GM18519 (cell line): ENCODE data around the gene PIAS1.
"Not testable (repeated sequence)": the region's sequence is repeated elsewhere in the genome, so short reads cannot be mapped to it uniquely, and the experiment has no call there.

Experiments used
- ATAC-seq: cut with Tn5 transposase; IDR thresholded peaks from one replicate; pipeline ENCODE4 v1.9.1; 2021; ENCODE audit warnings: mild to moderate bottlenecking, moderate library complexity; ENCODE audit not compliant: unreplicated experiment, low FRiP score

Gene PIAS1

DNA sequence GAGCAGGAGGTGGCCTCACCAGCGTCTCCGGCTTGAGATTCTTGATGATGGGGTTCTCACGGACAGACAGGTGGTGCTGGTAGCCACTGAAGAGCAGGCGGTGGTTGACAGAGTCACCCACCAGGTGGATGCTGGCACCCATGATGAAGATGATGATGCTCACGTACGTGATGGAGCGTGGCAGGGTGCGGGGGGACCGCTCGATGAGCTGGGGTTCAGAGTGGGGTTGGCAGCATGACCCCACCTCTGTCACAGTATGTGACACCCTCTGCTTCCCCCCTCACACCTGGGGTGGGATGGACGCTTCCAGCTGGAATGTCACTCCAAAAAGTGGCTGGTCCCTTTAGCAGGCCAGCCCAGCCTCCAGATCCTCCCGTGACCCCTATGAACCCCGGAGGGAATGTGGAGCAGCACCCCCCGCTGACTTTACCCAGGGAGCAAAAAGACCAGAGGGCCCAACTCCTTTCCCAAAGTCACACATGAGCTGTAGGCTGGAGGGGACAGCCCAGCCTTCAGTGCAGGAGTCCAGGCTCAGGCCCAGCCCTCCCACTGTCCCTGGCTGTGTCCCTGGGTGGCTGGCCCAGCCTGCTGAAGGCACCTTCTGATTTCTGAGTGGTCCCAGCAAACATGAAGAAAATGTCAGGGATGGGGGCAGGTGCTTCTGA, 157.7 kb downstream of the PIAS1 start:
- ATAC-seq: no peak

DNA sequence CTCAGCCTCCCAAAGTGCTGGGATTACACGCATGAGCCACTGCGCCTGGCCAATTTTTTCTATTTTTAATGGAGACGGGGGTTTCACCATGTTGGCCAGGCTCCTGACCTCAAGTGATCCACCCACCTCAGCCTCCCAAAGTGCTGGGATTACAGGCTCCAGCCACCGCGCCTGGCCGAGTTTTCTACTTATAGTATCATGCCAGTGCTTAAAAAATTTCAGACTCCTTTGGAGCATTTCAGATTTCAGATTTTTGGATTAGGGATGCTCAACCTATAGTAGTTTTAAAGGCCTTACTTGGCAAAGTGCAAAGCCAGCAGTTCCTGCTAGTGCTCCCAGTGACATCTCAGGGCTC, 159.4 kb downstream of the PIAS1 start:
- ATAC-seq: not testable (repeated sequence)

DNA sequence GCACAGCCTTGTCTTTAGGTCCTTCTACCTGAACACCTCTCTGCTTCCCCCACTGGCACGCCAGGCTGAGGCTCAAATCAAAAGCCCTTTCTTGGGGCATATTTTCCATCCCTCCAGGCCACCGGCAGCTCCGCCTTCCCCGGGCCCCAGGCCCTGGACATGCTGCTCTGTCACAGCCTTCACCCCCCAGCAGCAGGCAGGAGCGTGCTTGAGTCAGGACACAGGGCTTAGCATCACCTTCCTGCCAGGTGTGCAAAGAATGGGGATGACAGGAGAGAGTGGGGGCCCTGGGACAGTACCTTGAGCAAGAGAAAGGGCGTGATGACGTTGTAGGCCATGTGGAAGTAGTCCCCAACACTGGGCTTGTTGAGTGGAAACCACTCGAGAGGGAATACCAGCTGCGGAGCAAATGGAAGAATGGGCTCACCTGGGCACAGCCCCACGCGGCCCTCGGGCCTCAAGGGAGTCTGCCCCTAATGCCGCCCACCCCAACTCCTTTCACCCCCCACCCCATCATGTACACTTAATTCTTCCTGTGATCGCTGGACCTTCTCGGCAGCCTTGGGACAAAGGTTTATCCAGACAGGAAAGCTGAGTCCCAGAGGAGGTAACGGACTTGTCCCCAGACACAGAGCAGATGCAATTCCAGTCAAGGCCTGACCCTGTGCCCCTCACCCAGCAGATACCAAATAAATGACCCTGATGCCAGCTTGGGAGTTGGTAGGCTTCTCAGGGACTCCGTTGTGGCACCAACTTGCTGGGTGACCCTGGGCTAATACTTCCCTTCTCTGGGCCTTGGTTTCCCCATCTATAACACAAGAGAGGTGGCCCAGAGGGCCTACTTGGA, 160.1 kb downstream of the PIAS1 start:
- no peak for ATAC-seq

DNA sequence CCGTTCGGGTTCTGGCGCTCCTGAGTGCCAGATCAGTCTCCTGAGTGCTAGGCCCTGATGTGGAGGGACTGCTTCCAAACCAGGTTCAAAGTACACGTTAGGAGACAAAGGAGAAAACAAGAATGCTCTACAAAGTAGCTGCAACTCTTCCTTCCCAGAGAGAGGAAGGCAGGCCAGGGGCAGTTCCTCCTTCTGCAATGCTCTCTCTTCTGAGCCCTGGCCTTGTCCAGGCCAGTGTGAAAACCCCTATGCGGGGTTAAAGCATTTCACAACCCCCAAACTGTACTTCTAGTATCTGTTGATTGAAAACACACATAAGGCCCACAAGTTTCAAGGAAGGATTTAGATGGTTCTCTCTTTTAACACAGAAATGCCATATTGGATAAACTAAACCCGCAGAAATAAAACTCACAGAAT, 160.7 kb downstream of the PIAS1 start:
- no peak for ATAC-seq

DNA sequence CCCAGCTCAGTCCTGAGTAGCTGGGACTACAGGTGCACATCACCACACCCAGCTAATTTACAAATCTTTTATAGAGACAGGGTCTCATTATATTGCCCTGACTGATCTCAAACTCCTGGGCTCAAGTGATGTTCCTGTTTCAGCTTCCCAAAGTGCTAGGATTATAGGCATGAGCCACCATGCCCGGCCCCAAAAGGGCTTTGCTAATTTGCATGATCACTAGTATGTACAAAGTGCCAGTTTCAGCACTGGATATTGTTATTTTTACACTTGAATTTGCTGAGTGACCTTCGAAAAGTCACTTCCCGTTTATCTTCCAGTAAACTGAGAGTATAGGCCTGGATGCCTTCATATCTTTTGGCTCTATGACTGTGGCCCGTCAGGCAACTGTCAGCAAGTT, 163.2 kb downstream of the PIAS1 start:
- no peak for ATAC-seq

DNA sequence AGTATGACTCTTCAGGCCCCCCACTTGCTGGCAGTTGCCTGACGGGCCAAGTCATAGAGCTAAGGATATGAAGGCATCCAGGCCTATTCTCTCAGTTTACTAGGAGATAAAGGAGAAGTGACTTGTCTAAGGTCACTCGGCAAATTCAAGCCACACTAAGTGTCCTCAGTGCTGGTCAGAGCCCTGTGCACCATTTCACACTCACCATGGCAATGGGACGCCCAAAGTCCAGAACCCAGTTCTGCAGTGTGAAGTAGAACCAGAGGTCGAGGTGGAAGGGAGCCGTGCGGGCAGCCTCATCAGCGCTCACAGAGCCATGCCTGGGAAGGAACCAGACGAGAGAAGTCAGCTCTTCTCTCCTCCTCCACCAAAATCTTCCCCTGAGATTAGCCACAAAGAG, 164.2 kb downstream of the PIAS1 start:
- no peak for ATAC-seq

DNA sequence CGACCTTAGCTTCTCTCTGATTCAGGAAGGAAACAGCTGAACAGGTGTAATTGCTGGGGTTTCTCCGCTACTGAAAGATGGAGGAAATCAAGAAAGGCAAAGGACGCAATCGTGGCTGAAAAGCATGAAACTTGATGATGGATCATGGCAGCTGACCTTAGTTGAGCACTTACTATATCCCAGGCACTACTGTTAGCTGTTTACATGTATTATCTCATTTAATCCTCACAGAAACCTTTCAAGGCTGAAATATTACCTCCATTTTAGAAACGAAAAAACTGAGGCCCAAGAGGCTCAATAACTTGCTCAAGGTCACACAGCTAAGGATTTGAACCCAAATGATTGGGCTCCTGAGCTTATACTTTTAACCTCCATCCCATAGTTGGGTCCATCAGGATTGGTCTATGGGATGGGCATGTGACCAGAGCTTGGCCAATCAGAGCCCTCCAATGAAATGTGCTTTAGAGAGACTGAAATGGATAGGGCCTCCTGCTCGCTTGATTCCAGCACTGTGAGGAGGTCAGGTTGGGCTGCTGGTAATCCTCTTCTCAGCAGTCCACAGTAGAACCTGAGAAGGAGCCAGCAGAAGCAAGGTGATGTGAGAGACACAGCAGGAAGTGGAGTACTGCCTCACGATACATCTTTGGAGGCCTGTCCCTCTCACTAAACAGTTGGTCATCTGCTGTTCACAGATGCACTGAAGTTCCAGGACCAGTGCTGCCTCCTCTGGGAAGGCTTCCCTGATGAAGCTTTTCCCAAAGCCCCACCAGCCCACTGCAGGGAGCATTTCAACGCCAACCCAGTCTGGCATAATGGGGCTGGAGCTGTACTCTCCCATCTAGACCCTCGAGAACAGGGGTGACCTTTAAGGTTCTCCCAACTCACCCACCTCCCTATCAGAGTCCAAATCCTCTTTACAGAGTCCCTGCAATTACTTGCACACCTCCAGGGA, 165.0 kb downstream of the PIAS1 start:
- no peak for ATAC-seq

DNA sequence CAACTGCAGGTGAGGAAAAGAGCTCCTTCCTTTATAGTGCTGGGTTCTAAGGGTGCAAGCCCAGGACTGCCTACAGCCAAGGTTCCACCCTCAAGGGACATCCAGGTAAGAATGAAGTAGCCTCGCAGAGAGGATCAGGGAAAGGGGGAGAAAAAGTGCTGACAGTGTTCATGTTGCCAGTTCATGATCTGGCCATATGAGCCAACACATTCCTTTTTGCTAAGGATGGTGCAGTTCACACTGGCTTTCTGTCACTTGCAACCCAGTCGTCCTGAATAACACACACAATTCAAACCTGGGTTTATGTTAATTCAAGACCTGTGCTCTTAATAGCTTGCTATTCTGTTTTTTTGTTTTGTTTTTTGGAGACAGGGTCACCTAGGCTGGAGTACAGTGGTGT, 166.4 kb downstream of the PIAS1 start:
- ATAC-seq: no peak

DNA sequence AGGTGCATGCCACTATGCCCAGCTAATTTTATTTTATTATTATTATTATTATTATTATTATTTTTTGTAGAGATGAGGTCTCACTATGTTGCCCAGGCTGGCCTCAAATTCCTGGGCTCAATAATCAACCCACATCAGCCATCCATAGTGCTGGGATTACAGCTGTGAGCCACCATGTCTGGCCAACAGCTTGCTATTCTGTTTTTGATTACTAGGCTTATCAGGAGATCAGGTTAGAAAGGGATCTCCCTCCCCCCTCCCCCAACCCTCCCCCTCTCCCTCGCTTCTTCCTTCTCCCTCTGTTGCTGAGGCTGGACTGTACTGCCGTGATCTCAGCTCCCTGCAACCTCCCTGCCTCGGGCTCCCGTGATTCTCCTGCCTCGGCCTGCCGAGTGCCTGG, 166.9 kb downstream of the PIAS1 start:
- ATAC-seq: no peak

DNA sequence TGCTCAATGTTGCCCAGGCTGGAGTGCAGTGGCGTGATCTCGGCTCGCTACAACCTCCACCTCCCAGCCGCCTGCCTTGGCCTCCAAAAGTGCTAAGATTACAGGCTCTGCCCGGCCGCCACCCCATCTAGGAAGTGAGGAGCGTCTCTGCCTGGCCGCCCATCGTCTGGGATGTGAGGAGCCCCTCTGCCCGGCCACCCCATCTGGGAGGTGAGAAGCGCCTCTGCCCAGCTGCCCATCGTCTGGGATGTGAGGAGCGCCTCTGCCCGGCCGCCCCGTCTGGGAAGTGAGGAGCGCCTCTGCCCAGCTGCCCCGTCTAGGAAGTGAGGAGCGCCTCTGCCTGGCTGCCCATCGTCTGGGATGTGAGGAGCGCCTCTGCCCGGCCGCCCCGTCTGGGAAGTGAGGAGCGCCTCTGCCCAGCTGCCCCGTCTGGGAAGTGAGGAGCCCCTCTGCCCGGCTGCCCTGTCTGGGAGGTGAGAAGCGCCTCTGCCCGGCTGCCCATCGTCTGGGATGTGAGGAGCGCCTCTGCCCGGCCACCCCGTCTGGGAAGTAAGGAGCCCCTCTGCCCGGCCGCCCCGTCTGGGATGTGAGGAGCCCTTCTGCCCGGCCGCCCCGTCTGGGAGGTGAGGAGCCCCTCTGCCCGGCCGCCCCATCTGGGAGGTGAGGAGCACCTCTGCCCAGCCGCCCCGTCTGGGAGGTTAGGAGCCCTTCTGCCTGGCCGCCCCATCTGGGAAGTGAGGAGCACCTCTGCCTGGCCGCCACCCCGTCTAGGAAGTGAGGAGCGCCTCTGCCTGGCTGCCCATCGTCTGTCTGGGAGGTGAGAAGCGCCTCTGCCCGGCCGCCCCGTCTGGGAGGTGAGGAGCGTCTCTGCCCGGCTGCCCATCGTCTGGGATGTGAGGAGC, 167.7 kb downstream of the PIAS1 start:
- ATAC-seq: not testable (repeated sequence)

DNA sequence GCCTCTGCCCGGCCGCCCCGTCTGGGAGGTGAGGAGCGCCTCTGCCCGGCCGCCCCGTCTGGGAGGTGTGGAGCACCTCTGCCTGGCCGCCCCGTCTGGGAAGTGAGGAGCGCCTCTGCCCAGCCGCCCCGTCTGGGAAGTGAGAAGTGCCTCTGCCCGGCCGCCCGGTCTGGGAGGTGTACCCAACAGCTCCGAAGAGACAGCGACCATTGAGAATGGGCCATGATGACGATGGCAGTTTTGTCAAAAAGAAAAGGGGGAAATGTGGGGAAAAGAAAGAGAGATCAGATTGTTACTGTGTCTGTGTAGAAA, 168.3 kb downstream of the PIAS1 start:
- ATAC-seq: not testable (repeated sequence)

DNA sequence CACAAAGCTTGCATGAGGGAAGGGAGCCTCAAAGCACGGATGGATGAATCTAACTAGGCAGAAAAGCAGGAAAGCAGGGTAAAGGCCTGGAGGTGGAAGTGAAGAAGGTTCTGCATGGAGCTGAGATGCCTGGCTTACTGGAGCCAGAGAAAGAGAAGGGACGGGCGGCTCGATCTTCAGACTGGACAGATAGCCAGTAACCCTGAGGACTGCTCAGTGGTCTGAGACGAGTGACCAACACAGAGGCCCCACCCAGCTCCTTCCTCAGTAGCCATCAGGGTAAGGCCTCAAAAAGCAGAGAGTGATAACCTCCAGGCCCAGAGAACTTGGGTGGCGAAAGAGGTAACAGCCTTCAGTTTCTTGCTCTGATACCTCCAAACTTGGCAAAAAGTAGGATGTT, 169.1 kb downstream of the PIAS1 start:
- no peak for ATAC-seq

DNA sequence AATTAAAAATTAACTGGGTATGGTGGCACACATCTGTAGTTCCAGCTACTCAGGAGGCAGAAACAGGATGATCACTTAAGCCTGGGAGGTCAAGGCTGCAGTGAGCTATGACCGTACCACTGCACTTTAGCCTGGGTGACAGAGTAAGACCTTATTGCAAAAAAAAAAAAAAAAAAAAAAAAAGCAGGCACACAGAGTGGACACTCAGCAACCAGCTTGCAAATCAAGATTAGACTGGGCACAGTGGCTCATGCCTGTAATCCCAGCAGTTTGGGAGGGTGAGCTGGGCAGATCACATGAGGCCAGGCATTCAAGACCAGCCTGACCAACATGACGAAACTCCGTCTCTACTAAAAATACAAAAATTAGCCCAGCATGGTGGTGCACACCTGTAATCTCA, 170.0 kb downstream of the PIAS1 start:
- no peak for ATAC-seq

DNA sequence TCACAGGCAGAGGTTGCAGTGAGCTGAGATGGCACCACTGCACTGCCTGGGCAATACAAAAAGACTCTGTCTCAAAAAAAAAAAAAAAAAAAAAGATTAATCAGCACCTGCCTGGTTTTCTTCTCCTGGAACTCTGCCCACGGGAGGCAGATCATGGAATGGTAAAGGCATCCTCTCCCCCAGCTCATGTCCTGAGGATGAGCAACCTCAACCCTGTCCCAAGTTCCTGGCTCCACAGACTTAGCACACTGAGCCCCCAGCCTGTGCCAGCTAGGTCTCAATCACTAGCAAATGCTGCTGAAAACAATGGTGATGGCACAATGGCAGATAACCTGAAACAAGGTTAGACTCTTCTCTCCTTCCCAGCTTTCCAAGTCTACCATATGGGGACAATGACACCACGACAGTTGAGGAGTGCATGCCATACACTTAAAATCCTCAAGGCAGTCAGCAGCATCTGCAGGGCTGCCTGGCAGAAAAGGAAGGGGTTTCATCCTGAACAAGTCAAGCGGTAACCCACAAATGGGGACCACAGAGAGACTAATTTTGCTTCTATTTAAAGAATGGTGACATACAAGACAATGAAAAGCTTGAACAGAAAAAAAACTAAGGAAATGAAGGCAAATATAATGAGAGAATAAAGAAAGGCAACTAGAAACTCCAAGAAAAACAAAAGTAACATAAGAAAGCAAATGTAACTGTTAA, 170.6 kb downstream of the PIAS1 start:
- no peak for ATAC-seq

DNA sequence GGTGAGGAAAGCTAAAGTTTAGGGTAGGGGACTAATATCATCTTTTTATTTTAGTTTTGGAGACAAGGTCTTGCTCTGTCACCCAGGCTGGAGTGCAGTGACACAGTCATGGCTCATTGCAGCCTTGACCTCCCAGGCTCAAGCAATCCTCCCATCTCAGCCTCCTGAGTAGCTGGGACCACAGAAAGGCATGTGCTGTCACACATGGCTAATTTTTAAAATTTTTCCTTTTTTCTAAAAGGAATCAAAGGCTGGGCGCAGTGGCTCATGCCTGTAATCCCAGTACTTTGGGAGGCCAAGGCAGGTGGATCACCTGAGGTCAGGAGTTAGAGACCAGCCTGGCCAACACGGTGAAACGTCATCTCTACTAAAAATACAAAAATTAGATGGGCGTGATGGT, 171.3 kb downstream of the PIAS1 start:
- ATAC-seq: not testable (repeated sequence)

DNA sequence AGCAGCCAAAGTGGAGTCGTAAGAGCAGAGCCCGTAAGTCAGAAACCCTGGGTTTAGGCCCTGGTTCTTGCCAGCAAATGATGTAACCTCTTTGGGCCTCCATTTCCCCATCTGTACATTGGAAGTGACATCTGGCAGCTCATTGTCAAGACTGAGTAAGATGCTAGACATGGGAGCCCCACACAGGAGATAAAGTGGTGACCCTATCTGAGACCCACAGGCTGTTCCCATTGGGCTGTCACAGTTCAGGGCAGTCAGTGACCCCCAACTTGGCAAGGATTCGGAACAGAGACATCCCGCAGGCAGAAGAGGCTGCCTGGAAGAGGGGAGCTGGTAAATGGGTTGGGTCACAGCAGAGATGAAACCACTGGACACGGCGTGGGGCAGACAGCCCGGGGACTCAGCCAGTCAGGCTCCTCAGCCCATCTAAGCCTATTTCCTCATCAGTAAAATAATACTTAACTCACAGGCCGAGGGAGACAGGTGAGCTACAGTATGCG, 173.6 kb downstream of the PIAS1 start:
- no peak for ATAC-seq

DNA sequence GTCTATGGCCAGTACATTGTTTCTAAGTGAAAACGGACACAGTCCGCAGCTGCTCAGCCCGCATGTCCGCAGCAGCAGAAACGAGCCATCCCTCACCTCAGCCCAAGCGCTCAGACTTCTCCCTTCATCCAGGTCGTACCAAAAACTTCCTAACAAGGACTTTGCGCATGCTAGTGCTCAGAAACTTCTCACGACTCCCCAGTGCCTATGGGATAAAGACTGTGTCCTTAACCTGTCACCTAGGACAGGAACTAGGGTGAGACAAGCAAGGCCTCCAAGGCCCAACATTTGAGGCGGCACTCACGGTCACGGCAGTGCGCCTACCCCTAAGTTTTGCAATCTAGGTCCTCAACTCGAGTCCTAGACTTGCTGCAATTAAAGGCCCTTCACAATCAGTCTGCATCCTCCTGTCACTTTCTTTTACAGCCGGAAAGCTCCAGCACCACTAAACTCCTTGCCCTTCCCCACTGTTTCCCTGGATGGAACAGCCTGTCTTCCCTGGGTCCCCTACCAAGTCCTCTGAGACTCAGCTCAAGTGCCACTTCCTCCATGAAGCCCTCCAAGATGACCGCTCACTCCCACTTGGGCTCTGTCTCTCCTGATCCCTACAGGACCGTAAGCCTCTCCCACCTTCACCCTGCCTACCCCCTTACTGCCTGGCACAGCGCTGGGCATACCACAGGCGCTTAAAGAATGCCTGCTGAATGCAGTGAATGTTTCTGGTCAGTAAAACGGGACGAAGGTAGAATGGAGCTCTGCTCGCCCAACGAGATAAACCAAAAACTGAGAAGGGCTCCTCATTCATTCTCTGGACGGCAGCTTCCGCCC, 174.2 kb downstream of the PIAS1 start:
- no peak for ATAC-seq

DNA sequence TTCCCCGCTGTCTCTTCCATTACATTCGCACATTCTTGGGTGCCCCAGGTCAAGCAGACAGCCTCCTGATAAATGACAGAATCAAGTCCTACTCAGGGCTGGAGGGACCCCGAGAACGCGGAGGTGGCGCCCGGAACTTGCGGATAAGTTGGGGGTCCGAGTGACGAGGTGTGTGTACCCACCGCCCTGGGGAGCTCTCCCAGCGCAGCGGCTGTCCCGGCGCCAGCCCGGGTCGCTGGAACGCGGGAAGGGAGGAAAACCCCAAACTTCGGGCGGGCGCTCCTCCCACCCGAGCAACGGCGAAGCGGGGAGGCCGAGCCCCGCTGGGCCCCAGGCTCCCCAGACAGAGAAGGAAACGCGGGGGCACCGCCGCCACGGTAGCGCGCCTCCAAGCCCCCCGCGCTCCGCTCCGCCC, 174.9 kb downstream of the PIAS1 start:
- ATAC-seq: no peak
